NCI-H2081 (cell line): ENCODE results near the gene DLGAP5.

Experiments
- DNase-seq, 2 experiments: peaks; one replicate each; lab custom pipeline; 2025; lab: John Stamatoyannopoulos, UW

The DLGAP5 gene, protein sequence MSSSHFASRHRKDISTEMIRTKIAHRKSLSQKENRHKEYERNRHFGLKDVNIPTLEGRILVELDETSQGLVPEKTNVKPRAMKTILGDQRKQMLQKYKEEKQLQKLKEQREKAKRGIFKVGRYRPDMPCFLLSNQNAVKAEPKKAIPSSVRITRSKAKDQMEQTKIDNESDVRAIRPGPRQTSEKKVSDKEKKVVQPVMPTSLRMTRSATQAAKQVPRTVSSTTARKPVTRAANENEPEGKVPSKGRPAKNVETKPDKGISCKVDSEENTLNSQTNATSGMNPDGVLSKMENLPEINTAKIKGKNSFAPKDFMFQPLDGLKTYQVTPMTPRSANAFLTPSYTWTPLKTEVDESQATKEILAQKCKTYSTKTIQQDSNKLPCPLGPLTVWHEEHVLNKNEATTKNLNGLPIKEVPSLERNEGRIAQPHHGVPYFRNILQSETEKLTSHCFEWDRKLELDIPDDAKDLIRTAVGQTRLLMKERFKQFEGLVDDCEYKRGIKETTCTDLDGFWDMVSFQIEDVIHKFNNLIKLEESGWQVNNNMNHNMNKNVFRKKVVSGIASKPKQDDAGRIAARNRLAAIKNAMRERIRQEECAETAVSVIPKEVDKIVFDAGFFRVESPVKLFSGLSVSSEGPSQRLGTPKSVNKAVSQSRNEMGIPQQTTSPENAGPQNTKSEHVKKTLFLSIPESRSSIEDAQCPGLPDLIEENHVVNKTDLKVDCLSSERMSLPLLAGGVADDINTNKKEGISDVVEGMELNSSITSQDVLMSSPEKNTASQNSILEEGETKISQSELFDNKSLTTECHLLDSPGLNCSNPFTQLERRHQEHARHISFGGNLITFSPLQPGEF

DNA sequence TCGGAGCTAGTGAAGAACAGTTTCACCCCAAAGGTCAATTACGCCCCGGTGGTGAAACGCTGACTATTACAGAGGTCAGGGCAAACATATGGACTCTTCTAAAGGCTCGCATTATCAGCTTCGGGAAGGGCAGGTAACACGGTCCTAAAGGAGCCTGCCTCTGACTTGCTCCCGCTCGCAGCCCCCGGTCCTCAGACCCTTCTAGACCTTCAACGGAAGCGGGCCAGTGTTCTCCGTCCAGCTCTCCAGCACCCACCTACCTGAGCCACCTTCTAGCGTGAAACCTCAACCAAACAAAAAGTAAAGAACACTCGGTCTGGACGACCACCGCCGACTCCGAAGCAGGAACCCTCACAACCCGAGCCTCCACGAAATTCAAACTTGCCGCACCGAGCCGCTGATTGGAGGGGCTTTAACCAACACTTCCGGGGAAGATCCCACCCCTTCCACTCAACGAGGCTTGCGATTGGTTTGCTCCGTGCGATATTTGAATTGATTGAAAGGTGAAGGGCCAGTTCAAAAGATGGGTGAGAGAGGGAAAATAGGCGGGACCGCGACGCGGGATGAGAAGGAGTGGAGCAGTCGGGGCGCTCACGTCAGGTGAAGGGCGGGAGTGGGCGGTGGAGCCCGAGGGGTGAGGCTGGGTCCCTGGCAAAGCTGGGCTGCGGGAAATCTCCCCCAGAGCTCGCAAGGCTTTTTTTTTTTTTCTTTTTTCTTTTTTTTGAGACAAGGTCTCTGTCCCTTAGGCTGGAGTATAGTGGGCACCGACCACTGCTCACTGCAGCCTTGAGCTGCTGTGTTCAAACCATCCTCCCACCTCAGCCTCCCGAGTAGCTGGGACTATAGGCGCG, at the start of gene DLGAP5:
DLGAP5 (minus strand) TSS at position 383 of the 851 bp plus-strand sequence. CDS start 2,406 bp downstream, outside the sequence.
- DNase-seq, result peak; percentile 96 to 98

GRCh38 chr14:55240526-55241178, 49.3 kb upstream of the DLGAP5 start:
- no peak for DNase-seq

GRCh38 chr14:55239320-55239719, 47.9 kb upstream of the DLGAP5 start:
- no peak for DNase-seq

GRCh38 chr14:55238019-55238680, 46.8 kb upstream of the DLGAP5 start:
- no peak for DNase-seq

DNA sequence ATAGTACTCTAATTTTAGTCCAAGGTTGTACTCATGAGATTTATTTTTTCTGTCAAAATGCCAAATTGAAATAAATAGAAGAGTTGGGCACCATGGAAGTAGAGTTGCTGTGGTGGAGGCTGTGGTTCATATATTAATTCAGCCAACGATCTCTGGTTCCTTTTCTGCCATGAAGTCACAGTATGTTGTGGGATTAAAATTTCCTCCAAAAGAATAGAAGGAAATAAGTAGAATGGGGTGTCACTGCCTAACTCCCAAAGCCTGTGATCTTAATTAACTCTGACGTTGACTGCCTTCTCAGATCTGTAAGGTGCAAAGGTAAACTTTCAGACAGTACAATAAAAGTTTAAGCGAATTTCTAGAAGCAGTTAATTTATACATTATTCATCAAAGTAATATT, 42.2 kb upstream of the DLGAP5 start:
- no peak for DNase-seq

DNA sequence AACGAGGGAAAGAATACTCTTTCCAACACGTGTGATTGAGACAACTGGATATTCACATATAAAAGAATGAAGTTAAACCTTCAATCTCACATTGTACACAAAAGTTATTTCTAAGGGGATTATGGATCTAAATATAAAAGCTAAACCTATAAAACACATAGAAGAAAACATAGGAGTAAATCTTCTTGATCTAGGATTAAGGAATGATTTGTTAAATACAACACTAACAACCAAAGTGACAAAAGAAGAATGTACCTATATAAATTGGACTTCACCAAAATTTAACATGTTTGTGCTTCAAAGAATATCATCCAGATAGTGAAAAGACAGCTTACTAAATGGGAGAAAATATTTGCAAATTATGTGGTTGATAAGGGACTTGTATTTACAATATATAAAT, 36.9 kb upstream of the DLGAP5 start:
- no peak for DNase-seq

DNA sequence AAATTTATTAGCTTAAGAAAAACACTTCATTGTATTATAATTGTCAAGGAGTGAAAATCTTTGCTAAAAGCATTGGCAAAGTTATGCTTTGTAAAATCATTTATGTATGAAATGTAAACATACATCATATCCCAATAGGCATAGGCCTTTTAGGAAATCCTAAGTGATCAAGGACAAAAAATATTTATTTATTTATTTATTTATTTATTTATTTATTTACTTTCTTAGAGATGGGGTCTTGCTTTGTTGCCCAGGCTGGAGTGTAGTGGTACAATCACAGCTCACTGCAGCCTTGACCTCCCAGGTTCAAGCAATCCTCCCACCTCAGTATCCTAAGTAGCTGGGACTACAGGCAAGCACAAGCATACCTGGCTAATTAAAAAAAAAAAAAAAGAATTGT, 32.0 kb upstream of the DLGAP5 start:
- DNase-seq, result no peak

- DNase-seq, result no peak
Observed at GRCh38 chr14:55221968-55222367, 30.6 kb upstream of the DLGAP5 start.

- no peak for DNase-seq
Observed at GRCh38 chr14:55221186-55221585, 29.8 kb upstream of the DLGAP5 start.

DNA sequence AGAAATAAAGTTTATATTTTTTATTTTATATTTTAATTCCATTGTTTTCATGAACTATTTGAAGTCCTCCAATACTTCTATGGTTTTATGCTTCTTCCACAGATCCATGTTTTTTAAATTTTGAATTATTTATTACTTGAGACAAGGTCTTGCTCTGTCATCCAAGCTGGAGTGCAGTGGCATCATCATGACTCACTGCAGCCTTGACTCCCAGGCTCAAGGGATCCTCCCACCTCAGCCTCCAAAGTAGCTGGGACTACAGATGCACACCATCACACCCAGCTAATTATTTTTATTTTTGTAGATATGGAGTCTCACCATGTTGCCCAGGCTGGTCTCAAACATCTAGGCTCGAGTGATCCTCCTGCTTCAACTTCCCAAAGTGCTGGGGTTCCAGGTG, 28.8 kb upstream of the DLGAP5 start:
- no peak for DNase-seq

DNA sequence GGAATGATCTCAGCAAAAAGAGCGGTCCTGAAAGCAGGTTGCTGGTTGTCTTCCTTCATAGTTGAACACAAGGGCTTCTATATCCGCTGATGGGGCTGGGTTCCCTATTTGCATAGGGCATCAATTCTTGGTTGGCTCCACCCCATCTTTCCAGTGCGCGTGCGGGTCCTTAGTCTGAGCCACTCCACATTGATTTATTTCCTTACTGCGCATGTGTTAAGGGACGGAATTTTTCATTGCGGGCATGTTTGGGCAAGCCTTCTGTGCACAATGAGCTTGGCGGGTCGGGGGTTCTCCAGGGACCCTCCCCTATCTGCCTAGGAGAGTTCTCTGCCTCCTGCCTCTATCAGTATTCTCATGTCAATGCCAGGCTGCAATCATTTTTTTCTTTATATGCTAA, 21.2 kb upstream of the DLGAP5 start:
- DNase-seq, result no peak

GRCh38 chr14:55207832-55208231, 16.4 kb upstream of the DLGAP5 start:
- no peak for DNase-seq

- no peak for DNase-seq
Observed at GRCh38 chr14:55206175-55206693, 14.8 kb upstream of the DLGAP5 start.

DNA sequence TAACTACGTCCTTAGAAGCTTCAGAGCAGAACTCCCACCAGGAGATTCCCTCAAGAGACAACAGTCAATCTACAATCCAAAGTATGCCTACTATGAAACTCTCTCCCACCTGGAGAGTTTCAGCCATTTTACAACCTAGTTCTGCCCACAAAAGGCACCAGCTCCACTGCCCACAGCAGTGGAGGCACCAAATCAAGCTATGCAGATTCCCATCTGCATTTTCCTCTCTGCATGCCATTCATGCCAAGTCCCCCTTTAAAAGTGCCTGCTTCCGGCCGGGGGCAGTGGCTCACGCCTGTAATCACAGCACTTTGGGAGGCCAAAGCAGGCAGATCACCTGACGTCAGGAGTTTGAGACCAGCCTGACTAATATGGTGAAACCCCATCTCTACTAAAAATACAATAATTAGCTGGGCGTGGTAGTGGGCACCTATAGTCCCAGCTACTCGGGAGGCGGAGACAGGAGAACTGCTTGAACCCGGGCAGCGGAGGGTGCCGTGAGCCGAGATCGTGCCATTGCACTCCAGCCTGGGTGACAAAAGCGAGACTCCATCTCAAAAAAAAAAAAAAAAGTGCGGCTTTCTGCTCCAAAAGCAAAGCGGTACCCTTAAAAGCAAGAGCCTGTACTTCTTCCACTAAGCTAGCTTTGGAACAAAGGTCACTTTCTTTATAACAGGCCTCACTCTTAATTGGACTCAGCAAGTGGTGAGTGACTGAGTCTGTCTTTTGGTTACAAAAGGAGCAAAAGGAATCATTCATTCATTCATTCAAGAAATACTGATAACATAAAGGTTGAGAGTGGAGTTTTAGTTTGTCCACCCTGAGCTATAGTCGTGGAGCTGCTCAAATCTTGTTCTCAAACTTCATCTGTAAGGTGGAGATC, 10.1 kb upstream of the DLGAP5 start:
- no peak for DNase-seq

DNA sequence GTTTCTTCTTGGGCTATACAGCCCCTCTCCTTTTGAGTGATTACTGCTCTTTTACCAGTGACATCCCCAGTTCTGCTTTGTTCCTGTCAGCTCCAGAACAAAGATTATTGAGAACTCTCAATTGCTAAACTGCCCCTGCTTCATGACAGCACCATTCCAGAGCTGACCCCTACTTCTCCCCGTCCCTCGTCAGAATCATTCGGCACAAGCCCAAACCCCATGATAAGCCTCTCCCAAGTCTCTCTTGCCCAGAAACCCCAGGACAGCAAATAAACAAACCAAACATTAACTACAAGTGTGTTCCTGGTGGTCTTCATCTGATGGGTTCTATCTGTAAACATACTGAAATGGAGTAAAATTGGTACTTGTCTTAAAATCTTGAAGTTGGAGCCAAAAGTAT, 9.3 kb upstream of the DLGAP5 start:
- DNase-seq, result no peak

DNA sequence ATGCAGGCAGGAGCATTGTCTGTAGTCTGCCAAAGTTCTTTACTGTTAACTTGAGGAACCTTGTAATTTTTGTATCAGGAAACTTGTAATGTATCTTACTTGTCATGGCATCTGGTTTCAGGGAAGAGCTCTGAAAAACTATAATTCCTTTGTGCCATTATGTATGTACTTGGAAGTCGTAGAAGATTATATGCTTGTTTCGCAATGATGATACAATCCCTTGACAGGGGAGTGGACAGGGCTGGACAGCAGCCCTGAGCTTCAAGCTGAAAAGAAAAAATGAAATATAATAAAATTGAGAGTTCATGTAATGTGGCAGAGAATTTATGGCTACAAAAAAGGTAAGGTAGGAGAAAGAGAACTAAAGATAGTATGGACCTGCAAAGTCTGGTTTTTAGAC, 7.4 kb upstream of the DLGAP5 start:
- no peak for DNase-seq

DNA sequence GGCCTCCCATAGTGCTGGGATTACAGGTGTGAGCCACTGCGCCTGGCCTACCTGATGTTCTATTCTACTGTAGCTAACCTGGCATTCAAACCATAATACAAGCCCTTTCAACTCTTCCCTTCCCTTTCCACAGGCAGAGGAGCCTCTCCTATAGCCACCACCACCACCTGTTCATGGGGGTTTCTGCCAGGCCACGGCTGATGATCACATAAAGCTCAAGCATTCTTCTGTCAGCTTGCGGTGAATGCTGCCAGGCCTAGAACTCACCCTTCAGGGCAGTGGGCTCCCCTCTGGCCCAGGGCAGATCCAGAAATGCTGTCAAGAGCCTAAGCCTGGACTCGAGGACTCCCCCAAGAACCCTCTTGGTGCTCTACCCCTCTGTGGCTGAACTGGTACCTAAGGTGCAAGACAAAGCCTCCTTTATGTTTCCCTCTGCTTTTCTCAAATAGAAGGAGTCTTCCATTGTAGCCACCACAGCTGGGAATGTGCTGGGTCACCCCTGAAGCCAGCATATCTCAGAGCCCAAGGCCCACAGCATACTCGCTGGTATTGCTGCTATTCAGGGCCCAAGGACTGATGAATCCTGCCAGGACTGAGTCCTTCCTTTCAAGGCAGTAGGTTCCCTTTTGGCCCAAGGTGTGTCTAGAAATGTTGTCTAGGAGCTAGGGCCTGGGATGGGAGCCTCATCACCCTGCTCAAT, 3.4 kb upstream of the DLGAP5 start:
- DNase-seq, result no peak

DNA sequence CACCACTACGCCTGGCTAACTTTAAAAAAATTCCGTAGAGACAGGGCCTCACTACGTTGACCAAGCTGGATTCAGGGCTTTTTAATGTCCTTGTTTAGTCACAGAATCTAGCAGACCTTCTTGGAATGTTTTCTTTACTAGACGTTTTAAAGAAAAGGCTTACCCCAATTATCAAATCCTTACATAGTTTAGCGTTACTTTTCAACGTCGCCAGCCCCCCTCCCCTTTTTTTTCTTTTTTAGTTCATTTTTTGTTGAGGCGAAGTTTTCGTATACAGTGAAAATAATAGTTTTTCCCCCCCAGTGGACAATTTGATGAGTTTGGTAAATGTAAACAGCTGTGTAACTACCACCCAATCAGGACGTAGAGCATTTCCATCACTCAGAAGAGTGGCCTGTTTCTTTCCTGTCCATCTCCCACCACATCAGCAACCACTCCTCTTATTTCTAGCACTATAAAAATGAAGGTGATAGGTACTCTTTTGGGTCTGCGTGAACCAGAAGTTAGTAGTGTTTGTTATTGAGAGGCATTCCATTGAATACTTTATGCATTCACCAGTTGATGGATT, 753 bp upstream of the DLGAP5 start:
- DNase-seq, result no peak

- DNase-seq, result peak in 1 of 2 experiments; percentile 31
Observed at GRCh38 chr14:55190906-55191202, 531 bp downstream of the DLGAP5 start.
